ENCODE data around the gene MEOX1. TPM values are rescaled to one million over a fixed set of nuclear protein-coding genes. Genes with fewer than 3 reads are reported as not detected.

MEOX1 gene
- total RNA-seq, 6 donors from 2014 or later: 0.98 to 3.0 (median 1.6) TPM; not detected in 3

Small RNAs within 50 kb of the gene (small RNA-seq; reads per million reads assigned to genes)
- gene RF00017: 0 reads per million in 4 donors

Other genes with a start within 250 kb of the MEOX1 start
- 10 to 100 TPM; 23.1 to 54.0 (median 41.3) TPM for gene DHX8, start 177.9 kb downstream of the MEOX1 start, total RNA-seq
- gene ETV4, start 115.6 kb downstream of the MEOX1 start, total RNA-seq: 1 to 10 TPM; 2.8 to 5.2 (median 3.4) TPM
- not detected for gene SOST, start 96.9 kb upstream of the MEOX1 start, total RNA-seq
- gene DUSP3, start 117.1 kb upstream of the MEOX1 start, total RNA-seq: 100 to 1,000 TPM in 3 of 6 donors, 10 to 100 TPM in 3; 58.7 to 122 (median 101) TPM
- under 1 TPM in 1 of 6 donors, not detected in 5; 0.17 TPM for gene CFAP97D1, start 118.5 kb upstream of the MEOX1 start, total RNA-seq
- 100 to 1,000 TPM in 1 of 6 donors, 10 to 100 TPM in 5; 16.2 to 142 (median 38.5) TPM for gene MPP3, start 171.2 kb upstream of the MEOX1 start, total RNA-seq
- gene CD300LG, start 185.3 kb upstream of the MEOX1 start, total RNA-seq: 10 to 100 TPM in 2 of 6 donors, 1 to 10 TPM in 3, under 1 TPM in 1; 0.71 to 65.9 (median 7.8) TPM
- 1 to 10 TPM in 2 of 6 donors, under 1 TPM in 3, not detected in 1; 0.20 to 2.0 (median 0.74) TPM for gene MPP2, start 245.6 kb upstream of the MEOX1 start, total RNA-seq